Gastroesophageal sphincter (tissue), 3 donors: Measurements from ENCODE around the gene ARHGAP8.

Experiments
- EP300 ChIP-seq: sonication (generic); formaldehyde crosslinking; IDR thresholded peaks from one replicate; pipeline ENCODE4 v1.6.1; 2017; ENCODE audit warnings: antibody characterized with exemption, mild to moderate bottlenecking
- POLR2A ChIP-seq, 2 donors: fragments of 450-650 bp; IDR thresholded peaks; one replicate each; pipeline ENCODE4 v1.6.1; 2017; ENCODE audit warnings: antibody characterized with exemption in 2 of 2, mild to moderate bottlenecking in 2 of 2, moderate library complexity in 1 of 2
- POLR2AphosphoS5 ChIP-seq: sonication (generic); formaldehyde crosslinking; IDR thresholded peaks from one replicate; pipeline ENCODE4 v1.6.1; 2017; ENCODE audit warnings: antibody characterized with exemption
- TF ChIP-seq, protein P1 (sequence below), 4 experiments: fragments of 200-600 bp in 2 of 4; fragments of 450-650 bp in 2 of 4; sonication (generic) in 1 of 4; IDR thresholded peaks; one replicate each; pipeline ENCODE4 v1.5.1; 2017 to 2019; ENCODE audit warnings: antibody characterized with exemption in 4 of 4, mild to moderate bottlenecking in 2 of 4, moderate library complexity in 2 of 4

DNA sequence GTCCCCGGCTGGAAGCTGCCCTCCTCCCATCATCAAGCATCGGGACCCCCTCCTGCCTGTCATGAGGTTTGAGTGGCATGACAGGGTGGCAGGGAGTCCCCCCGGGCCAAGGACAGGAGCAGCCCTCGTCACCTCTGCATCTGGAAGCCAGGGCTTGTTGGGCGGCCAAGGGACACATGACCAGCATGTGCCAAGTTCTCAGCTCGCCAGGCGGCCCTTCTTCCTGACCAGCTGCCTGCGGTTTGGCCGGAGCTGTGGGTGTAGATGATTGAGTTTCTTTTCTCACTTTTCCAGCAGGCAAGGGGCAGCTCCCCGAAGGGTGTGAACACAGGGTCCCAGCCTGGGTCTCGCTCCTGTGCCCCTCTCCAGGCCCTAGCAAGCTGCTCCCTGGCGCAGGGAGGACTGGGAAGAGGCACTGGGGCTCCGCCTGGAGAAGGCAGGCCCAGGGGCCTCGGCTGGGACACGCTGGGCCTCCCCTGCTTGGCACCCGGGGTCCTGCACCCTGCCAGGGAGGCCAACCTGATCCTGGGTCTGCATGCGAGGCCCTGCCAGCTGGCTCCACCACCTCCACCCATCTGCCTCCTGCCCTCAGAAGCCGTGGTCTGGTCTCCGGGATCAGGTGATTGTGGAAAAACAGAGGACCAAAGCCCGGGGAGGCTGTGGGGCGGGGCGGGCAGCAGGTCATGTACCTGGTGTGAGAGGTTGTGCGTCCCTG is 13.4 kb downstream of the ARHGAP8 start:
- TF ChIP-seq, protein P1, sequence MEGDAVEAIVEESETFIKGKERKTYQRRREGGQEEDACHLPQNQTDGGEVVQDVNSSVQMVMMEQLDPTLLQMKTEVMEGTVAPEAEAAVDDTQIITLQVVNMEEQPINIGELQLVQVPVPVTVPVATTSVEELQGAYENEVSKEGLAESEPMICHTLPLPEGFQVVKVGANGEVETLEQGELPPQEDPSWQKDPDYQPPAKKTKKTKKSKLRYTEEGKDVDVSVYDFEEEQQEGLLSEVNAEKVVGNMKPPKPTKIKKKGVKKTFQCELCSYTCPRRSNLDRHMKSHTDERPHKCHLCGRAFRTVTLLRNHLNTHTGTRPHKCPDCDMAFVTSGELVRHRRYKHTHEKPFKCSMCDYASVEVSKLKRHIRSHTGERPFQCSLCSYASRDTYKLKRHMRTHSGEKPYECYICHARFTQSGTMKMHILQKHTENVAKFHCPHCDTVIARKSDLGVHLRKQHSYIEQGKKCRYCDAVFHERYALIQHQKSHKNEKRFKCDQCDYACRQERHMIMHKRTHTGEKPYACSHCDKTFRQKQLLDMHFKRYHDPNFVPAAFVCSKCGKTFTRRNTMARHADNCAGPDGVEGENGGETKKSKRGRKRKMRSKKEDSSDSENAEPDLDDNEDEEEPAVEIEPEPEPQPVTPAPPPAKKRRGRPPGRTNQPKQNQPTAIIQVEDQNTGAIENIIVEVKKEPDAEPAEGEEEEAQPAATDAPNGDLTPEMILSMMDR (IDR thresholded peaks at IDR 0.05): no peak
- TF ChIP-seq POLR2AphosphoS5: no peak
- TF ChIP-seq EP300: no peak
- no peak for TF ChIP-seq POLR2A (IDR thresholded peaks at IDR 0.05)
